Cardiac muscle cell (in vitro differentiated cells and primary cell): ENCODE results near the gene KDM4B. TPM values are rescaled to one million over a fixed set of nuclear protein-coding genes. Genes with fewer than 3 reads are reported as not detected.
A peak's percentile ranks its signal among the peaks of the same experiment; 100 is the strongest.

ENCODE experiments used
- DNase-seq, 2 donors: peaks; one replicate each; pipeline versions ENCODE4 v3.0.0 to v3.0.0-alpha.2; 2010 to 2017; ENCODE audit warnings: low read depth in 1 of 2, low spot score in 1 of 2
- H3K27ac ChIP-seq: fragments of 200-600 bp; sonication (generic); 2 replicates; pipeline ENCODE4 v1.5.1; 2016
- H3K27me3 ChIP-seq: fragments of 200-600 bp; sonication (generic); 2 replicates; pipeline ENCODE4 v1.6.0; 2016; ENCODE audit warnings: control low read depth
- H3K36me3 ChIP-seq: fragments of 200-600 bp; sonication (generic); 2 replicates; pipeline ENCODE4 v1.5.1; 2016; ENCODE audit warnings: control low read depth
- H3K4me1 ChIP-seq: fragments of 200-600 bp; sonication (generic); 2 replicates; pipeline ENCODE4 v1.8.1; 2017; ENCODE audit warnings: low read depth, mild to moderate bottlenecking, mixed run types
- H3K4me3 ChIP-seq: fragments of 200-600 bp; sonication (generic); 2 replicates; pipeline ENCODE4 v1.5.1; 2016; ENCODE audit warnings: mild to moderate bottlenecking
- H3K9me3 ChIP-seq: fragments of 200-600 bp; sonication (generic); 2 replicates; pipeline ENCODE4 v1.5.1; 2017; ENCODE audit warnings: low read depth, mild to moderate bottlenecking, control low read depth
- CTCF ChIP-seq: IDR thresholded peaks from 2 replicates; pipeline ENCODE4 v1.5.1; 2012; ENCODE audit warnings: low read depth, mild to moderate bottlenecking, low read length
- polyA plus RNA-seq: library from polyadenylated mRNA; unstranded; fragments of >200 nt; fragmentation: Nextera tagmentation; extraction: Ambion mirVana; gene quantifications from 2 replicates; pipeline ENCODE4 v1.2.1, GENCODE V29; 2016
- total RNA-seq: library from RNA; depleted of rRNA; stranded (reverse); fragments of >200 nt; gene quantifications from 2 replicates; pipeline ENCODE4 v1.2.3, GENCODE V29; 2016

Gene KDM4B
- total and polyA plus RNA-seq, 2 experiments from 2014 or later: 74.6 to 90.6 TPM

- no peaks in the 10 kb centered on the region for H3K36me3 ChIP-seq
- no peaks in the 10 kb centered on the region for H3K9me3 ChIP-seq
- H3K27me3 ChIP-seq: no peaks in the 10 kb centered on the region
- H3K27ac ChIP-seq: no peak overlapping the region
- DNase-seq: peak in 1 of 2 donors; percentile 11
- H3K4me1 ChIP-seq: no peaks in the 10 kb centered on the region
- no peak overlapping the region for H3K4me3 ChIP-seq
- TF ChIP-seq CTCF: no peak
Observed at GRCh38 chr19:5171711-5172110, 202.8 kb downstream of the KDM4B start.

- Histone ChIP-seq H3K27me3 (no peaks in the 10 kb centered on the region), H3K36me3 (no peaks in the 10 kb centered on the region), H3K4me3 (no peak overlapping the region), H3K9me3 (no peaks in the 10 kb centered on the region), H3K27ac (no peak overlapping the region), H3K4me1 (peaks cover 5% of the 10 kb centered on the region)
- DNase-seq: peak in 1 of 2 donors; percentile 83
- TF ChIP-seq CTCF: no peak
Observed at GRCh38 chr19:5172859-5173630, 204.1 kb downstream of the KDM4B start.

- H3K9me3 ChIP-seq: no peaks in the 10 kb centered on the region
- H3K4me1 ChIP-seq: peaks cover 5% of the 10 kb centered on the region
- H3K4me3 ChIP-seq: no peak overlapping the region
- H3K27me3 ChIP-seq: no peaks in the 10 kb centered on the region
- H3K36me3 ChIP-seq: no peaks in the 10 kb centered on the region
- no peak for DNase-seq
- H3K27ac ChIP-seq: no peak overlapping the region
- no peak for TF ChIP-seq CTCF
Observed at GRCh38 chr19:5173993-5174392, 205.1 kb downstream of the KDM4B start.

- Histone ChIP-seq H3K9me3 (no peaks in the 10 kb centered on the region), H3K27ac (no peak overlapping the region), H3K4me3 (no peak overlapping the region), H3K27me3 (no peaks in the 10 kb centered on the region), H3K36me3 (no peaks in the 10 kb centered on the region), H3K4me1 (peaks cover 5% of the 10 kb centered on the region)
- DNase-seq: no peak
- TF ChIP-seq CTCF: no peak
Observed at GRCh38 chr19:5177745-5178450, 209.0 kb downstream of the KDM4B start.

GRCh38 chr19:5178841-5179240 lies 209.9 kb downstream of the KDM4B start:
- TF ChIP-seq CTCF: no peak
- Histone ChIP-seq H3K4me3 (no peak overlapping the region), H3K36me3 (no peaks in the 10 kb centered on the region), H3K27ac (no peak overlapping the region), H3K9me3 (no peaks in the 10 kb centered on the region), H3K27me3 (no peaks in the 10 kb centered on the region), H3K4me1 (peaks cover 5% of the 10 kb centered on the region)
- no peak for DNase-seq
